Mammary epithelial cell (primary cell): ENCODE data around the gene SEMA4C.

ENCODE experiments used
- EZH2 ChIP-seq: IDR thresholded peaks from 2 replicates; pipeline ENCODE4 v1.6.1; 2012; ENCODE audit warnings: low read length, inconsistent platforms, borderline replicate concordance
- TF ChIP-seq, protein P1 (sequence below), 2 donors: IDR thresholded peaks in 1 of 2; conservative IDR thresholded peaks in 1 of 2; 2 replicates each; pipeline ENCODE4 v1.5.1; 2011 to 2012; ENCODE audit warnings: inconsistent platforms in 2 of 2, low read length in 2 of 2, mild to moderate bottlenecking in 2 of 2, control low read depth in 1 of 2, low read depth in 1 of 2; ENCODE audit not compliant: insufficient read depth in 1 of 2; ENCODE audit errors: extremely low read depth in 1 of 2

GRCh38 chr2:96897491-96898134 is 27.7 kb upstream of the SEMA4C start:
- TF ChIP-seq, protein P1, sequence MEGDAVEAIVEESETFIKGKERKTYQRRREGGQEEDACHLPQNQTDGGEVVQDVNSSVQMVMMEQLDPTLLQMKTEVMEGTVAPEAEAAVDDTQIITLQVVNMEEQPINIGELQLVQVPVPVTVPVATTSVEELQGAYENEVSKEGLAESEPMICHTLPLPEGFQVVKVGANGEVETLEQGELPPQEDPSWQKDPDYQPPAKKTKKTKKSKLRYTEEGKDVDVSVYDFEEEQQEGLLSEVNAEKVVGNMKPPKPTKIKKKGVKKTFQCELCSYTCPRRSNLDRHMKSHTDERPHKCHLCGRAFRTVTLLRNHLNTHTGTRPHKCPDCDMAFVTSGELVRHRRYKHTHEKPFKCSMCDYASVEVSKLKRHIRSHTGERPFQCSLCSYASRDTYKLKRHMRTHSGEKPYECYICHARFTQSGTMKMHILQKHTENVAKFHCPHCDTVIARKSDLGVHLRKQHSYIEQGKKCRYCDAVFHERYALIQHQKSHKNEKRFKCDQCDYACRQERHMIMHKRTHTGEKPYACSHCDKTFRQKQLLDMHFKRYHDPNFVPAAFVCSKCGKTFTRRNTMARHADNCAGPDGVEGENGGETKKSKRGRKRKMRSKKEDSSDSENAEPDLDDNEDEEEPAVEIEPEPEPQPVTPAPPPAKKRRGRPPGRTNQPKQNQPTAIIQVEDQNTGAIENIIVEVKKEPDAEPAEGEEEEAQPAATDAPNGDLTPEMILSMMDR (conservative IDR thresholded peaks at IDR 0.05 in 1 of 2, IDR thresholded peaks at IDR 0.05 in 1 of 2; ENCODE audit: extremely low read depth in 1 of 2, insufficient read depth in 1 of 2, low read depth in 1 of 2, low read length in 2 of 2) = no peak
- TF ChIP-seq EZH2 = no peak
